NCI-H1436 (cell line): Measurements from ENCODE around the gene TNRC6A.
"Not testable (repeated sequence)": the region's sequence is repeated elsewhere in the genome, so short reads cannot be mapped to it uniquely, and the experiment has no call there.

Experiments
- DNase-seq: peaks from one replicate; lab custom pipeline; 2025; lab: John Stamatoyannopoulos, UW

Gene TNRC6A

GRCh38 chr16:24816688-24817087, 87.2 kb downstream of the TNRC6A start:
- DNase-seq = no peak

- DNase-seq = no peak
These were observed 90.1 kb downstream of the TNRC6A start for GRCh38 chr16:24819462-24820040.

GRCh38 chr16:24820522-24820921, 91.1 kb downstream of the TNRC6A start:
- no peak for DNase-seq

GRCh38 chr16:24821129-24821528, 91.7 kb downstream of the TNRC6A start:
- no peak for DNase-seq

GRCh38 chr16:24822542-24822941, 93.1 kb downstream of the TNRC6A start:
- DNase-seq = no peak

GRCh38 chr16:24822974-24823373, 93.5 kb downstream of the TNRC6A start:
- no peak for DNase-seq

- DNase-seq = no peak
These were observed 96.2 kb downstream of the TNRC6A start for GRCh38 chr16:24825696-24826095.

- no peak for DNase-seq
These were observed 96.7 kb downstream of the TNRC6A start for GRCh38 chr16:24826096-24826690.

GRCh38 chr16:24826817-24827566, 97.5 kb downstream of the TNRC6A start:
- DNase-seq = no peak

GRCh38 chr16:24829153-24829552, 99.7 kb downstream of the TNRC6A start:
- DNase-seq = no peak

- DNase-seq = no peak
These were observed 103.9 kb downstream of the TNRC6A start for GRCh38 chr16:24833352-24833751.

GRCh38 chr16:24834459-24835335, 105.2 kb downstream of the TNRC6A start:
- DNase-seq = no peak

- no peak for DNase-seq
These were observed 107.4 kb downstream of the TNRC6A start for GRCh38 chr16:24836836-24837235.

- no peak for DNase-seq
These were observed 108.5 kb downstream of the TNRC6A start for GRCh38 chr16:24837969-24838368.

GRCh38 chr16:24838554-24839266, 109.3 kb downstream of the TNRC6A start:
- no peak for DNase-seq

GRCh38 chr16:24839347-24839972, 110.0 kb downstream of the TNRC6A start:
- no peak for DNase-seq

GRCh38 chr16:24841291-24841690, 111.8 kb downstream of the TNRC6A start:
- no peak for DNase-seq

GRCh38 chr16:24844101-24845030, 114.9 kb downstream of the TNRC6A start:
- no peak for DNase-seq

- not testable (repeated sequence) for DNase-seq
These were observed 115.5 kb downstream of the TNRC6A start for GRCh38 chr16:24845031-24845365.
